Spleen (tissue), 7 donors: ENCODE measurements around the gene HAUS3.

ENCODE experiments used
- POLR2A ChIP-seq, 3 donors: fragments of 450-650 bp; IDR thresholded peaks; one replicate each; pipeline ENCODE4 v1.5.1; 2017; ENCODE audit warnings: antibody characterized with exemption in 3 of 3, mild to moderate bottlenecking in 1 of 3
- TF ChIP-seq, protein P1 (sequence below), 11 experiments: fragments of 200-600 bp in 7 of 11; fragments of 450-650 bp in 4 of 11; sonication (generic) in 4 of 11; IDR thresholded peaks in 8 of 11; conservative IDR thresholded peaks in 3 of 11; 1 replicate in 7 of 11; 2 replicates in 4 of 11; pipeline versions ENCODE4 v1.4.0 to v1.8.0; 2016 to 2021; ENCODE audit warnings: antibody characterized with exemption in 11 of 11, inconsistent platforms in 4 of 11, mild to moderate bottlenecking in 1 of 11
- donor health status: DM: no; HTN: no; CAD: no; lungs with moderate emphysema.
- donor health status: DM: no; HTN: no; CAD: no.
- donor health status: DM: no; HTN: no; CAD: no.

DNA sequence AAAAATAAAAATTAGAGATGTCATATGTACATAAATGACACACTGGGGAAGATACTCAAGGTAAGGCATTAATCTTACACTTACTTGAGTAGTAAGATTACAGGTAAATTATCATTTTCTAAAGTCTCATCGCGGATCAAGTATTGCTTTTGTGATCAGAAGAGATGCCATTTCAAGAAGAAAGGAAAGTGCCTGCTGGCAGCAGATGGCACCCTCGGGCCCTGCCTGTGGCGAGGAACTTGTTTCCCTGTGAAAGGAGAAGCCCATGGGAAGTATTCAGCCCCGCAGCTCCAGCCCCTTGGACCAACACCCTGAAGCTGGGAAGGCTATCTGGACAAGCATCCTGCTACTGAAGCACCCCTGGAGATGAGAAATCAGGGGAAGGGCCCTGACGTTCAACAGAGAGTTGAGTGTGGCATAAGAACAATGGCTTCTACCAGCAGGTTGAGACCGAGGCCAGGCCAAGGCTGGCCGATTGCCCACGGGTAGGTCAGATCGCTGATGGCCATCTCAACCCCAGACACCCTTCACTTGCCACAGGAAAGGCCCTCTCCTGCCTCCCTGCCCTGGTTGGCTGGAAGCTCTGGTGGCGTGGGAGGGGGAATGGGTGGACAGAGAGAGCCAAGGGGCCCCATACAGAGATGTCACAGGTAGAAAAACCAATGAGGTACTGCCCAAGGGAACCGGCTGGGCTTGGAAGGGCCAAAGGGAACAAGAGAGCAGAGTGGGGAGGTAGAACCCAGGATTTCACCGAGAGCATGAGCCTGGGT lies 38.8 kb upstream of the HAUS3 start:
- no peak for TF ChIP-seq POLR2A (IDR thresholded peaks at IDR 0.05)
- TF ChIP-seq, protein P1, sequence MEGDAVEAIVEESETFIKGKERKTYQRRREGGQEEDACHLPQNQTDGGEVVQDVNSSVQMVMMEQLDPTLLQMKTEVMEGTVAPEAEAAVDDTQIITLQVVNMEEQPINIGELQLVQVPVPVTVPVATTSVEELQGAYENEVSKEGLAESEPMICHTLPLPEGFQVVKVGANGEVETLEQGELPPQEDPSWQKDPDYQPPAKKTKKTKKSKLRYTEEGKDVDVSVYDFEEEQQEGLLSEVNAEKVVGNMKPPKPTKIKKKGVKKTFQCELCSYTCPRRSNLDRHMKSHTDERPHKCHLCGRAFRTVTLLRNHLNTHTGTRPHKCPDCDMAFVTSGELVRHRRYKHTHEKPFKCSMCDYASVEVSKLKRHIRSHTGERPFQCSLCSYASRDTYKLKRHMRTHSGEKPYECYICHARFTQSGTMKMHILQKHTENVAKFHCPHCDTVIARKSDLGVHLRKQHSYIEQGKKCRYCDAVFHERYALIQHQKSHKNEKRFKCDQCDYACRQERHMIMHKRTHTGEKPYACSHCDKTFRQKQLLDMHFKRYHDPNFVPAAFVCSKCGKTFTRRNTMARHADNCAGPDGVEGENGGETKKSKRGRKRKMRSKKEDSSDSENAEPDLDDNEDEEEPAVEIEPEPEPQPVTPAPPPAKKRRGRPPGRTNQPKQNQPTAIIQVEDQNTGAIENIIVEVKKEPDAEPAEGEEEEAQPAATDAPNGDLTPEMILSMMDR (IDR thresholded peaks at IDR 0.05 in 8 of 11, conservative IDR thresholded peaks at IDR 0.05 in 3 of 11) = no peak
